Prostate gland (tissue), 2 donors: Measurements from ENCODE around the gene GRIK5.

ENCODE experiments used
- CTCF ChIP-seq, 4 experiments: fragments of 200-600 bp in 2 of 4; fragments of 450-650 bp in 2 of 4; sonication (generic) in 2 of 4; IDR thresholded peaks; 1 replicate in 3 of 4; 2 replicates in 1 of 4; pipeline ENCODE4 v1.5.1; 2016 to 2019; ENCODE audit warnings: antibody characterized with exemption in 4 of 4, mild to moderate bottlenecking in 2 of 4, moderate library complexity in 2 of 4
- POLR2A ChIP-seq: fragments of 450-650 bp; IDR thresholded peaks from one replicate; pipeline ENCODE4 v1.6.1; 2016; ENCODE audit warnings: antibody characterized with exemption, mild to moderate bottlenecking

GRCh38 chr19:42051166-42052115 lies 18.6 kb downstream of the GRIK5 start:
- no peak for TF ChIP-seq CTCF (IDR thresholded peaks at IDR 0.05)
- no peak for TF ChIP-seq POLR2A
